Mesendoderm (in vitro differentiated cells): Measurements from ENCODE around the gene TAF12.
"Not testable (repeated sequence)": the region's sequence is repeated elsewhere in the genome, so short reads cannot be mapped to it uniquely, and the experiment has no call there.

Source experiments
- DNase-seq: peaks from one replicate; pipeline ENCODE4 v3.0.0; 2013
- H2AK5ac ChIP-seq: 2 replicates; pipeline ENCODE4 v1.6.1; 2013; ENCODE audit warnings: low read length, inconsistent platforms
- H2BK120ac ChIP-seq: 2 replicates; pipeline ENCODE4 v1.6.1; 2013; ENCODE audit warnings: low read depth, mild to moderate bottlenecking, low read length, moderate library complexity, mixed read lengths
- H2BK15ac ChIP-seq: replicated peaks from 2 replicates; pipeline ENCODE4 v1.6.1; 2013; ENCODE audit warnings: low read depth, mild to moderate bottlenecking, moderate library complexity
- H2BK5ac ChIP-seq: 2 replicates; pipeline ENCODE4 v1.6.1; 2013; ENCODE audit warnings: low read length, inconsistent platforms
- H3K18ac ChIP-seq: 2 replicates; pipeline ENCODE4 v1.6.1; 2013; ENCODE audit warnings: mild to moderate bottlenecking, low read length, mixed read lengths
- H3K23ac ChIP-seq: one replicate; pipeline ENCODE4 v1.6.1; 2013; ENCODE audit warnings: low read length
- H3K27ac ChIP-seq: 2 replicates; pipeline ENCODE4 v1.5.1; 2013; ENCODE audit warnings: low read depth, mild to moderate bottlenecking, inconsistent platforms, low read length, moderate library complexity
- H3K27me3 ChIP-seq: 2 replicates; pipeline ENCODE4 v1.6.1; 2013; ENCODE audit warnings: low read length, control low read depth, mild to moderate bottlenecking, inconsistent platforms; ENCODE audit not compliant: insufficient read depth, poor library complexity
- H3K36me3 ChIP-seq: 2 replicates; pipeline ENCODE4 v1.6.1; 2013; ENCODE audit warnings: low read length, inconsistent platforms; ENCODE audit not compliant: control insufficient read depth, insufficient read depth
- H3K4ac ChIP-seq: one replicate; pipeline ENCODE4 v1.6.1; 2013; ENCODE audit warnings: low read depth, mild to moderate bottlenecking, low read length, moderate library complexity
- H3K4me1 ChIP-seq: 2 replicates; pipeline ENCODE4 v1.6.1; 2013; ENCODE audit warnings: low read depth, low read length, inconsistent platforms; ENCODE audit not compliant: control insufficient read depth
- H3K4me2 ChIP-seq: 2 replicates; pipeline ENCODE4 v1.6.1; 2013; ENCODE audit warnings: low read length
- H3K4me3 ChIP-seq: 2 replicates; pipeline ENCODE4 v1.5.1; 2013; ENCODE audit warnings: mild to moderate bottlenecking, low read length
- H3K56ac ChIP-seq: one replicate; pipeline ENCODE4 v1.6.1; 2013; ENCODE audit warnings: low read length
- H3K79me1 ChIP-seq: 2 replicates; pipeline ENCODE4 v1.6.1; 2013; ENCODE audit warnings: low read length, inconsistent platforms
- H3K79me2 ChIP-seq: 2 replicates; pipeline ENCODE4 v1.6.1; 2013; ENCODE audit warnings: mild to moderate bottlenecking, low read length; ENCODE audit not compliant: control insufficient read depth, insufficient read depth
- H3K9ac ChIP-seq: 2 replicates; pipeline ENCODE4 v1.6.1; 2013; ENCODE audit warnings: low read length, inconsistent platforms
- H4K5ac ChIP-seq: one replicate; pipeline ENCODE4 v1.6.1; 2013; ENCODE audit warnings: low read length
- H4K8ac ChIP-seq: one replicate; pipeline ENCODE4 v1.6.1; 2013; ENCODE audit warnings: low read depth, mild to moderate bottlenecking, control low read depth, low read length, moderate library complexity
- WGBS: extraction: QIAGEN DNeasy Blood & Tissue Kit; methylation state at CpG from one replicate; pipeline ENCODE4 v1.1.7; 2013; ENCODE audit warnings: low lambda C conversion rate, missing lambda C conversion rate; ENCODE audit not compliant: insufficient coverage; ENCODE audit errors: extremely low coverage; 5-methylcytosine and 5-hydroxymethylcytosine counted together

Gene TAF12

DNA sequence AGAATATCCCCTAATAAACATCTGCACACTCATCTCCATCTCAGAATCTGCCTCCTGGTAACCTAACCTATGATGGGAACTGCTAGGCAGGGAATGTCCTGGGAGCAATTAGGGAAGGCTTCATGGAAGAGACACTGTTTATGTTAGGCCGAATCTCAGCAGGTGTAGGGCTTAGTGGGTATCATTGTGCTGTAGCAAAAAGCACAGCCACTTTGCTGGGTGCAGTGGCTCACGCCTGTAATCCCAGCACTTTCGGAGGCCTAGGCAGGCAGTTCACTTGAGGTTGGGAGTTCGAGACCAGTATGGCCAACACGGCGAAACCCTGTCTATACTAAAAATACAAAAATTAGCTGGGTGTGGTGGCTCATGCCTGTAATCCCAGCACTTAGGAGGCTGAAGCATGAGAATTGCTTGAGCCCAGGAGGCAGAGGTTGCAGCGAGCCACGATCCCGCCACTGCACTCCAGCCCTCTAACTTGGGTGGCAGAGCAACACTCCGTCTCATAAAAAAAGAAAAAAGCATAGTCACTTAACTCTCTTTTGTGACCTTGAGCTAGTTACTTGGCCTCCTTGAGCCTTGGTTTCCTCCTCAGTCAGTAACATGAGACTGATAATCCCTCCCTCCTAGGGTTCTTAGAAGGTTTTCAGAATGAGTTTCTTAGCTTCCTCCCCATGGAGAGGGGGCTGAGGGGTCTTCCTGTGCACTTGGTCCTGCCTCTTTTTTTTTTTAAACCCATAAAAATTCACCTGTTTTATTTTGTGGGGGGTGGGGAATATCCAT, 47.3 kb downstream of the TAF12 start:
- Histone ChIP-seq H2BK5ac (no peak overlapping the region), H3K27me3 (no peaks in the 10 kb centered on the region), H2AK5ac (no peak overlapping the region), H3K4me2 (no peak overlapping the region), H3K4me3 (no peak overlapping the region), H3K23ac (no peak overlapping the region), H3K4ac (no peak overlapping the region), H3K79me2 (no peaks in the 10 kb centered on the region), H3K18ac (no peak overlapping the region), H2BK120ac (no peak overlapping the region), H3K79me1 (no peaks in the 10 kb centered on the region), H3K4me1 (peaks cover 2% of the 10 kb centered on the region), H3K56ac (no peak overlapping the region), H4K5ac (no peak overlapping the region), H3K36me3 (no peaks in the 10 kb centered on the region), H4K8ac (no peak overlapping the region), H3K27ac (no peak overlapping the region), H3K9ac (no peak overlapping the region), H2BK15ac (no peak overlapping the region)
- no peak for DNase-seq
- no CpG with 5 or more reads among the region's 10 CpGs for WGBS

GRCh38 chr1:28594686-28595411, 48.0 kb downstream of the TAF12 start:
- H3K9ac ChIP-seq, H3K36me3 ChIP-seq, H3K79me1 ChIP-seq, H3K27me3 ChIP-seq, H3K4me1 ChIP-seq, H2BK120ac ChIP-seq, H3K4ac ChIP-seq, H3K79me2 ChIP-seq, H2BK5ac ChIP-seq, H2AK5ac ChIP-seq, H3K4me3 ChIP-seq, H2BK15ac ChIP-seq, H3K27ac ChIP-seq, H3K56ac ChIP-seq, H4K8ac ChIP-seq, H3K4me2 ChIP-seq, H3K23ac ChIP-seq, H3K18ac ChIP-seq, H4K5ac ChIP-seq: not testable (repeated sequence)
- DNase-seq: peak; percentile 54
- WGBS: no CpG with 5 or more reads among the region's 7 CpGs

GRCh38 chr1:28593988-28594356, 48.9 kb downstream of the TAF12 start:
- H3K27me3 ChIP-seq, H3K9ac ChIP-seq, H2BK5ac ChIP-seq, H2BK120ac ChIP-seq, H3K79me2 ChIP-seq, H2AK5ac ChIP-seq, H3K4me3 ChIP-seq, H2BK15ac ChIP-seq, H3K4me2 ChIP-seq, H3K18ac ChIP-seq, H3K23ac ChIP-seq, H3K79me1 ChIP-seq, H4K8ac ChIP-seq, H3K27ac ChIP-seq, DNase-seq, H4K5ac ChIP-seq, H3K4ac ChIP-seq, H3K4me1 ChIP-seq, H3K56ac ChIP-seq, H3K36me3 ChIP-seq: not testable (repeated sequence)
- WGBS: no CpG with 5 or more reads among the region's 3 CpGs

DNA sequence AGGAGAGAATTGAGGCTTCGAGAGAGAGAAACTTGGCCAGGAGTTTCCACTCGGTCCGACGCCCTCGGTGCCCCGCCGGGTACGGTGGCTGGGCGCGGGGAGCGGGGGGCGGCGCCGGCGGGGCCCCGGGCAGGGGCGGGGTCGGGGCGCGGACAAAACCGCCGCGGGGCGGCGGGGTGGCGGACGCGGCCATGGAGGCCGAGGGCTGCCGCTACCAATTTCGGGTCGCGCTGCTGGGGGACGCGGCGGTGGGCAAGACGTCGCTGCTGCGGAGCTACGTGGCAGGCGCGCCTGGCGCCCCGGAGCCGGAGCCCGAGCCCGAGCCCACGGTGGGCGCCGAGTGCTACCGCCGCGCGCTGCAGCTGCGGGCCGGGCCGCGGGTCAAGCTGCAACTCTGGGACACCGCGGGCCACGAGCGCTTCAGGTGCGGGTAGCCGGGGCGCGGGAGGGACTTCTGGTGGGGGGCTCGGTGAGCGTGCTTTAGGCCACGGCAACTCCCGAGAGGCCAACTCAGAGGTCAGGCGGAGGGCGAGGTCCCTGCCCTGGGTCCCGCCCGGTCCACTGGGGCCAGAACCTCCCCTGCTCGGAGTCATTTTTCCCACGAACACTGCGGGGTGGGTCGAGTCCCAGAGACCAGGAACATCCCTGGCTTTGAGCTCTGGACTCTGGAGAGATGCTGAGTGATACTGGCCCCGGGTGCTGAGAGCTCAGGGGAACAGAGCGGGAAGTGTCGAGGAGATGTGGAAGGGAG, 50.4 kb downstream of the TAF12 start:
- no peak for DNase-seq
- no peak overlapping the region for H4K5ac ChIP-seq
- peak overlapping the region; percentile 96 for H3K4me2 ChIP-seq
- H2BK15ac ChIP-seq: no peak overlapping the region
- no peak overlapping the region for H4K8ac ChIP-seq
- peak overlapping the region; percentile 71 for H3K9ac ChIP-seq
- peaks cover 2% of the 10 kb centered on the region for H3K4me1 ChIP-seq
- WGBS: no CpG with 5 or more reads among the region's 81 CpGs
- peak overlapping the region; percentile 71 for H3K18ac ChIP-seq
- no peaks in the 10 kb centered on the region for H3K27me3 ChIP-seq
- peak overlapping the region; percentile 66 for H3K23ac ChIP-seq
- H3K56ac ChIP-seq: peak overlapping the region; percentile 92
- no peak overlapping the region for H3K27ac ChIP-seq
- no peak overlapping the region for H2BK120ac ChIP-seq
- H2BK5ac ChIP-seq: no peak overlapping the region
- no peaks in the 10 kb centered on the region for H3K36me3 ChIP-seq
- H3K4me3 ChIP-seq: peak overlapping the region; percentile 62
- no peak overlapping the region for H3K4ac ChIP-seq
- no peaks in the 10 kb centered on the region for H3K79me2 ChIP-seq
- H2AK5ac ChIP-seq: no peak overlapping the region
- no peaks in the 10 kb centered on the region for H3K79me1 ChIP-seq

- Histone ChIP-seq H3K79me1 (no peaks in the 10 kb centered on the region), H3K9ac (peak within 1 kb of the TSS; percentile 71), H3K56ac (peak within 1 kb of the TSS; percentile 92), H2BK15ac (no peak within 1 kb of the TSS), H3K4me3 (peak within 1 kb of the TSS; percentile 62), H3K23ac (peak within 1 kb of the TSS; percentile 66), H3K79me2 (no peaks in the 10 kb centered on the region), H4K8ac (no peak within 1 kb of the TSS), H3K18ac (peak within 1 kb of the TSS; percentile 71), H4K5ac (no peak within 1 kb of the TSS), H3K4ac (no peak within 1 kb of the TSS), H2BK120ac (no peak within 1 kb of the TSS), H3K27ac (no peak within 1 kb of the TSS), H2AK5ac (no peak within 1 kb of the TSS), H2BK5ac (no peak within 1 kb of the TSS), H3K4me2 (peak within 1 kb of the TSS; percentile 96), H3K36me3 (no peaks in the 10 kb centered on the region), H3K4me1 (peaks cover 2% of the 10 kb centered on the region), H3K27me3 (no peaks in the 10 kb centered on the region)
- DNase-seq: peak; percentile 50
- WGBS: no CpG with 5 or more reads among the region's 13 CpGs
These were observed 51.1 kb downstream of the TAF12 start, which contains the start of gene RAB42 for GRCh38 chr1:28591708-28592320. TSS of gene RAB42 (plus strand) at chr1:28592265. CDS start at chr1:28592512, 247 bp downstream.
